Colonic mucosa (tissue), 4 donors: ENCODE results near the gene MIGA2. TPM values are rescaled to one million over a fixed set of nuclear protein-coding genes. Genes with fewer than 3 reads are reported as not detected.
A peak's percentile ranks its signal among the peaks of the same experiment; 100 is the strongest.
"Not testable (repeated sequence)": the region's sequence is repeated elsewhere in the genome, so short reads cannot be mapped to it uniquely, and the experiment has no call there.

ENCODE experiments used
- DNase-seq: peaks from one replicate; pipeline ENCODE4 v3.0.0-alpha.2; 2020
- H3K27ac ChIP-seq: fragments of 200-600 bp; one replicate; pipeline ENCODE4 v1.8.0; 2021
- H3K27me3 ChIP-seq: fragments of 200-600 bp; one replicate; pipeline ENCODE4 v1.8.0; 2021
- H3K36me3 ChIP-seq: fragments of 200-600 bp; one replicate; pipeline ENCODE4 v1.8.0; 2021
- H3K4me1 ChIP-seq: fragments of 200-600 bp; one replicate; pipeline ENCODE4 v1.8.0; 2021; ENCODE audit warnings: mild to moderate bottlenecking
- H3K4me3 ChIP-seq: fragments of 200-600 bp; one replicate; pipeline ENCODE4 v1.8.0; 2021
- H3K9ac ChIP-seq, 2 donors: one replicate each; pipeline ENCODE4 v1.7.0; 2013; ENCODE audit warnings: control low read depth in 2 of 2, low read depth in 2 of 2, low read length in 2 of 2
- H3K9me3 ChIP-seq: fragments of 200-600 bp; one replicate; pipeline ENCODE4 v1.8.0; 2021
- CTCF ChIP-seq: fragments of 200-600 bp; IDR thresholded peaks from one replicate; pipeline ENCODE4 v1.8.0; 2022; ENCODE audit warnings: antibody characterized with exemption, mild to moderate bottlenecking
- intact Hi-C: fragments of 100-400 bp; cut with DNase I; formaldehyde crosslinking; loops from one replicate; pipeline ENCODE4 v1.14.1; 2022
- total RNA-seq, 2 donors: library from RNA; stranded (reverse); fragmentation: NEBNext Ultra II Directional in 1 of 2; extraction: Animal tissue kit (Norgen Biotek cat#: 25700) in 1 of 2; gene quantifications; one replicate each; pipeline ENCODE4 v1.2.1, GENCODE V29; 2021
- donor health status: healthy.
- donor health status: DM: no; HTN: no; CAD: no.
- donor health status: DM: no; HTN: no; CAD: no.

The MIGA2 gene
- total RNA-seq, 2 donors from 2014 or later, result 47.4 to 74.8 TPM

- no peak for TF ChIP-seq CTCF
- peak overlapping the region in 1 of 2 donors; percentile 81 for H3K9ac ChIP-seq
- H3K36me3 ChIP-seq, result no peaks in the 10 kb centered on the region
- peak overlapping the region; percentile 88 for H3K4me3 ChIP-seq
- H3K27me3 ChIP-seq, result no peaks in the 10 kb centered on the region
- H3K27ac ChIP-seq, result no peak overlapping the region
- DNase-seq, result peak; percentile 50
- H3K4me1 ChIP-seq, result peaks cover 14% of the 10 kb centered on the region
- H3K9me3 ChIP-seq, result no peaks in the 10 kb centered on the region
- intact Hi-C loops, result no loop called here
Measured at GRCh38 chr9:129109537-129109903, 73.1 kb downstream of the MIGA2 start.

GRCh38 chr9:129109952-129110739, 73.7 kb downstream of the MIGA2 start:
- peak overlapping the region; percentile 73 for H3K27ac ChIP-seq
- TF ChIP-seq CTCF, result no peak
- no peaks in the 10 kb centered on the region for H3K36me3 ChIP-seq
- H3K9me3 ChIP-seq, result no peaks in the 10 kb centered on the region
- peak overlapping the region; percentile 70 to 81 for H3K9ac ChIP-seq
- intact Hi-C loops, result no loop called here
- H3K4me3 ChIP-seq, result peak overlapping the region; percentile 88
- peak; percentile 43 for DNase-seq
- no peaks in the 10 kb centered on the region for H3K27me3 ChIP-seq
- peaks cover 14% of the 10 kb centered on the region for H3K4me1 ChIP-seq

- Histone ChIP-seq H3K4me3 (peak within 1 kb of the TSS; percentile 88), H3K4me1 (peaks cover 14% of the 10 kb centered on the region), H3K9ac (peak within 1 kb of the TSS; percentile 80 to 92), H3K27me3 (no peaks in the 10 kb centered on the region), H3K36me3 (no peaks in the 10 kb centered on the region), H3K9me3 (no peaks in the 10 kb centered on the region), H3K27ac (peak within 1 kb of the TSS; percentile 96)
- peak; percentile 99 for DNase-seq
- TF ChIP-seq CTCF, result no peak
- intact Hi-C loops, result no loop called here
Measured at GRCh38 chr9:129110740-129111527, 74.5 kb downstream of the MIGA2 start, which contains the start of the genes CRAT and PTPA. CRAT (minus strand) TSS chr9:129110793; CDS start chr9:129110509, 284 bp downstream. PTPA (plus strand) TSS chr9:129111415; CDS start chr9:129111601, 186 bp downstream.

GRCh38 chr9:129111528-129112151, 75.2 kb downstream of the MIGA2 start:
- Histone ChIP-seq H3K4me1 (peaks cover 14% of the 10 kb centered on the region), H3K9ac (peak overlapping the region; percentile 80 to 92), H3K4me3 (peak overlapping the region; percentile 80), H3K36me3 (no peaks in the 10 kb centered on the region), H3K27ac (peak overlapping the region; percentile 96), H3K27me3 (no peaks in the 10 kb centered on the region), H3K9me3 (no peaks in the 10 kb centered on the region)
- no peak for TF ChIP-seq CTCF
- peak; percentile 54 for DNase-seq
- intact Hi-C loops, result no loop called here

GRCh38 chr9:129112526-129112925, 76.1 kb downstream of the MIGA2 start:
- H3K36me3 ChIP-seq, H3K9me3 ChIP-seq, H3K9ac ChIP-seq, H3K27me3 ChIP-seq, intact Hi-C loops, H3K27ac ChIP-seq, DNase-seq: not testable (repeated sequence)
- peaks cover 14% of the 10 kb centered on the region for H3K4me1 ChIP-seq
- peak overlapping the region; percentile 80 for H3K4me3 ChIP-seq
